ENCODE measurements around the gene TMEM198. TPM values are rescaled to one million over a fixed set of nuclear protein-coding genes. Genes with fewer than 3 reads are reported as not detected.
A peak's percentile ranks its signal among the peaks of the same experiment; 100 is the strongest.

Gene TMEM198
- polyA plus RNA-seq, 1 donor from 2014 or later, result 44.0 TPM

DNA sequence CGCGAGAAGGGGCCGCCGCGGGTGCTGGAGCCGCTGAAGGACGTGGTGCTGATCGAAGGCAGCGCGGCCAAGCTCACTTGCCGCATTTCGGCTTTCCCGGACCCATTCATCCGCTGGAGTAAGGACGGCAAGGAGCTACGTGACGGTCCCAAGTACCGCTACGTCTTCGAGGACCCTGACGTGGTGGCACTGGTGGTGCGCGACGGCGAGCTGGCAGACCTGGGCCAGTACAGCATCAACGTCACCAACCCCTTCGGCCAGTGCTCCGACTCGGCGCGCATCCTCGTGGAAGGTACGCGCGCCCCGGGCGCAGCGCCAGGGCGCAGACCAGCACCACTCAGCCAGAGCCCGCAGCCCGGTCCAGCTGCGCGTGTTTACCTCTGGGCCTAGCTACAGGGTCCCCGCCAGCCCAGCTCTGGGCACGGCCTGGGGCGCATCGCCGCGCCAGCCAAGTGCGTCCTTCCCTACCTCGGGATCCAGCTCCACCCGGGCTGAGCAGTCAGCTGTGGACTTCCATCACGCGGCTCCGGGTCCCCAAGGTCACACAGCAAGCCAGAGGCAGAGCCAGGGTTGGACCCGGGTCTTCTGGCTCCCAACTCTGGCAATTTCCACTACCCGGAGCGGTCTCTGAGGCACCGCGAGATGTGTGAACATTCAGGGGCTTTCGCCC is 46.9 kb upstream of the TMEM198 start:
- no peaks in the 10 kb centered on the region for H3F3A ChIP-seq (ENCODE audit: insufficient read depth, low read length, poor library complexity, severe bottlenecking)
- H2AFZ ChIP-seq (ENCODE audit: low read depth, low read length), result no peak overlapping the region
- no peaks in the 10 kb centered on the region for H3K36me3 ChIP-seq (ENCODE audit: insufficient read depth, low read length)
- H4K20me1 ChIP-seq (ENCODE audit: insufficient read depth), result no peaks in the 10 kb centered on the region
- TF ChIP-seq, protein P1, sequence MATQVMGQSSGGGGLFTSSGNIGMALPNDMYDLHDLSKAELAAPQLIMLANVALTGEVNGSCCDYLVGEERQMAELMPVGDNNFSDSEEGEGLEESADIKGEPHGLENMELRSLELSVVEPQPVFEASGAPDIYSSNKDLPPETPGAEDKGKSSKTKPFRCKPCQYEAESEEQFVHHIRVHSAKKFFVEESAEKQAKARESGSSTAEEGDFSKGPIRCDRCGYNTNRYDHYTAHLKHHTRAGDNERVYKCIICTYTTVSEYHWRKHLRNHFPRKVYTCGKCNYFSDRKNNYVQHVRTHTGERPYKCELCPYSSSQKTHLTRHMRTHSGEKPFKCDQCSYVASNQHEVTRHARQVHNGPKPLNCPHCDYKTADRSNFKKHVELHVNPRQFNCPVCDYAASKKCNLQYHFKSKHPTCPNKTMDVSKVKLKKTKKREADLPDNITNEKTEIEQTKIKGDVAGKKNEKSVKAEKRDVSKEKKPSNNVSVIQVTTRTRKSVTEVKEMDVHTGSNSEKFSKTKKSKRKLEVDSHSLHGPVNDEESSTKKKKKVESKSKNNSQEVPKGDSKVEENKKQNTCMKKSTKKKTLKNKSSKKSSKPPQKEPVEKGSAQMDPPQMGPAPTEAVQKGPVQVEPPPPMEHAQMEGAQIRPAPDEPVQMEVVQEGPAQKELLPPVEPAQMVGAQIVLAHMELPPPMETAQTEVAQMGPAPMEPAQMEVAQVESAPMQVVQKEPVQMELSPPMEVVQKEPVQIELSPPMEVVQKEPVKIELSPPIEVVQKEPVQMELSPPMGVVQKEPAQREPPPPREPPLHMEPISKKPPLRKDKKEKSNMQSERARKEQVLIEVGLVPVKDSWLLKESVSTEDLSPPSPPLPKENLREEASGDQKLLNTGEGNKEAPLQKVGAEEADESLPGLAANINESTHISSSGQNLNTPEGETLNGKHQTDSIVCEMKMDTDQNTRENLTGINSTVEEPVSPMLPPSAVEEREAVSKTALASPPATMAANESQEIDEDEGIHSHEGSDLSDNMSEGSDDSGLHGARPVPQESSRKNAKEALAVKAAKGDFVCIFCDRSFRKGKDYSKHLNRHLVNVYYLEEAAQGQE (IDR thresholded peaks at IDR 0.05; ENCODE audit: borderline replicate concordance), result no peak
- peak; percentile 84 for TF ChIP-seq EZH2 (IDR thresholded peaks at IDR 0.05; ENCODE audit: borderline replicate concordance, insufficient read depth, low read length, poor library complexity, severe bottlenecking)
- H3K9ac ChIP-seq (ENCODE audit: low read length), result no peak overlapping the region
- no peaks in the 10 kb centered on the region for H3K79me2 ChIP-seq (replicated peaks; ENCODE audit: insufficient read depth, low read length)
- H3K27me3 ChIP-seq (ENCODE audit: insufficient read depth, low read depth, low read length), result peaks cover 60% of the 10 kb centered on the region
- no peaks in the 10 kb centered on the region for H3K9me3 ChIP-seq (ENCODE audit: low read length)
- no peak overlapping the region for H3K4me2 ChIP-seq (ENCODE audit: low read length)
- no peaks in the 10 kb centered on the region for H3K9me2 ChIP-seq (ENCODE audit: insufficient read depth, low read length)
- H3K27ac ChIP-seq (ENCODE audit: low read length), result no peak overlapping the region
- H3K4me3 ChIP-seq (ENCODE audit: low read length), result no peak overlapping the region

DNA sequence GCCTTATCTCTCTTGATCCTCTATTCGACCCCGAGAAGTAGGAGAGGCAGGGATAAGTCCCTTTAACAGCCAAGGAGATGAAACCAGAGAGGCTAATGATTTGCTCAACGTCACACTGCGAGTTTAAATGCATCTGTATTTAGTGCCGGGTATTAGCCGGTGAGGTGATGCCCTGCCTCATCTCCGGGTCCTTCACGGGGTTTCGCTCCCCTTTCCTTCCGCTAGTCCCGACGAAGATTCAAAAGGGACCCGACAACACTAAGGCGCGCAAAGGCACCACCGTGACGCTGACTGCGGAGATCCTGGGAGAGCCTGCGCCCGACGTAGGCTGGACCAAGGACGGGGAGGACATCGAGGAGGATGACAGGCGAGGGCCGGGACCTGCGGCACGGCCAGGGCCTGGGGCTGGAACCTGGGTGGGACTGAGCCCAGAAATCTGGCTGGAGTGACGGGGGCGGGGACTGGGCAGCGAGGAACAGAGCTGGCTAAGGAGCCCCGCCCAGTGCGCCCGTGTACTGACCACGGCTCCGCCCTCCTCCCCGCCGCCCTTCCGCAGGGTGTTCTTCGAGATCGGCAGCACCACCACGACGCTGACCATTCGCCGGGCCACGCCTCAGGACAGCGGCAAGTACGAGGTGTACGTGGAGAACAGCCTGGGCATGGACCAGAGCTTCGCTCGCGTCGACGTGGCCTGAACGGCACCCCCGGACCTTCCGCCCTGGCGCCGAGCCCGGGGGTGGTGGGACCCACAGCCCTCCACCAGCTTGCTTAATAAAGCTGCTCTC is 46.1 kb upstream of the TMEM198 start:
- Histone ChIP-seq H4K20me1 (ENCODE audit: insufficient read depth) (no peaks in the 10 kb centered on the region), H3F3A (ENCODE audit: insufficient read depth, low read length, poor library complexity, severe bottlenecking) (no peaks in the 10 kb centered on the region), H3K4me2 (ENCODE audit: low read length) (no peak overlapping the region), H3K4me3 (ENCODE audit: low read length) (peak overlapping the region; percentile 73), H3K9me3 (ENCODE audit: low read length) (no peaks in the 10 kb centered on the region), H3K79me2 (replicated peaks; ENCODE audit: insufficient read depth, low read length) (no peaks in the 10 kb centered on the region), H2AFZ (ENCODE audit: low read depth, low read length) (no peak overlapping the region), H3K27ac (ENCODE audit: low read length) (no peak overlapping the region), H3K9me2 (ENCODE audit: insufficient read depth, low read length) (no peaks in the 10 kb centered on the region), H3K36me3 (ENCODE audit: insufficient read depth, low read length) (no peaks in the 10 kb centered on the region), H3K9ac (ENCODE audit: low read length) (no peak overlapping the region), H3K27me3 (ENCODE audit: insufficient read depth, low read depth, low read length) (peaks cover 60% of the 10 kb centered on the region)
- TF ChIP-seq EP300 (conservative IDR thresholded peaks at IDR 0.05; ENCODE audit: poor library complexity, severe bottlenecking) (no peak), EZH2 (IDR thresholded peaks at IDR 0.05; ENCODE audit: borderline replicate concordance, insufficient read depth, low read length, poor library complexity, severe bottlenecking) (no peak), POLR2AphosphoS5 (IDR thresholded peaks at IDR 0.05) (no peak), TAF1 (IDR thresholded peaks at IDR 0.05; ENCODE audit: low read depth) (no peak), RAD21 (conservative IDR thresholded peaks at IDR 0.05) (no peak), SMC3 (conservative IDR thresholded peaks at IDR 0.05; ENCODE audit: poor library complexity) (no peak), MXI1 (conservative IDR thresholded peaks at IDR 0.05; ENCODE audit: poor library complexity, severe bottlenecking) (no peak)
- TF ChIP-seq, protein P2, sequence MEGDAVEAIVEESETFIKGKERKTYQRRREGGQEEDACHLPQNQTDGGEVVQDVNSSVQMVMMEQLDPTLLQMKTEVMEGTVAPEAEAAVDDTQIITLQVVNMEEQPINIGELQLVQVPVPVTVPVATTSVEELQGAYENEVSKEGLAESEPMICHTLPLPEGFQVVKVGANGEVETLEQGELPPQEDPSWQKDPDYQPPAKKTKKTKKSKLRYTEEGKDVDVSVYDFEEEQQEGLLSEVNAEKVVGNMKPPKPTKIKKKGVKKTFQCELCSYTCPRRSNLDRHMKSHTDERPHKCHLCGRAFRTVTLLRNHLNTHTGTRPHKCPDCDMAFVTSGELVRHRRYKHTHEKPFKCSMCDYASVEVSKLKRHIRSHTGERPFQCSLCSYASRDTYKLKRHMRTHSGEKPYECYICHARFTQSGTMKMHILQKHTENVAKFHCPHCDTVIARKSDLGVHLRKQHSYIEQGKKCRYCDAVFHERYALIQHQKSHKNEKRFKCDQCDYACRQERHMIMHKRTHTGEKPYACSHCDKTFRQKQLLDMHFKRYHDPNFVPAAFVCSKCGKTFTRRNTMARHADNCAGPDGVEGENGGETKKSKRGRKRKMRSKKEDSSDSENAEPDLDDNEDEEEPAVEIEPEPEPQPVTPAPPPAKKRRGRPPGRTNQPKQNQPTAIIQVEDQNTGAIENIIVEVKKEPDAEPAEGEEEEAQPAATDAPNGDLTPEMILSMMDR (IDR thresholded peaks at IDR 0.05; ENCODE audit: poor library complexity, severe bottlenecking), result no peak
- TF ChIP-seq, protein P1 (IDR thresholded peaks at IDR 0.05; ENCODE audit: borderline replicate concordance), result no peak
